IMR-90 (cell line): ENCODE results near the gene MGLL.

Experiments
- CHD1 ChIP-seq: IDR thresholded peaks from 2 replicates; pipeline ENCODE4 v1.6.1; 2012; ENCODE audit warnings: low read depth, low read length, improper control_type of control experiment
- MAZ ChIP-seq: IDR thresholded peaks from 2 replicates; pipeline ENCODE4 v1.6.1; 2012; ENCODE audit warnings: low read depth, mild to moderate bottlenecking, low read length, improper control_type of control experiment, moderate library complexity, borderline replicate concordance
- MXI1 ChIP-seq: IDR thresholded peaks from 2 replicates; pipeline ENCODE4 v1.6.1; 2012; ENCODE audit warnings: low read depth, mild to moderate bottlenecking, low read length, moderate library complexity, borderline replicate concordance
- POLR2A ChIP-seq: IDR thresholded peaks from 2 replicates; pipeline ENCODE4 v1.6.1; 2012; ENCODE audit warnings: mild to moderate bottlenecking, low read depth, low read length
- RAD21 ChIP-seq: IDR thresholded peaks from 2 replicates; pipeline ENCODE4 v1.6.1; 2012; ENCODE audit warnings: low read length, improper control_type of control experiment
- RFX5 ChIP-seq: IDR thresholded peaks from 2 replicates; pipeline ENCODE4 v1.8.0; 2012; ENCODE audit warnings: low read depth, mild to moderate bottlenecking, low read length, moderate library complexity
- SMC3 ChIP-seq: fragments of 150-350 bp; IDR thresholded peaks from 2 replicates; pipeline ENCODE4 v1.6.1; 2016; ENCODE audit warnings: low read depth, mild to moderate bottlenecking, antibody characterized with exemption, low read length, moderate library complexity
- TF ChIP-seq, protein P1 (sequence below): conservative IDR thresholded peaks from 2 replicates; pipeline ENCODE4 v1.5.1; 2012; ENCODE audit warnings: mild to moderate bottlenecking, low read depth, low read length, improper control_type of control experiment
- TF ChIP-seq, protein P2 (sequence below): fragments of 150-350 bp; IDR thresholded peaks from 2 replicates; pipeline ENCODE4 v1.6.1; 2017; ENCODE audit warnings: mild to moderate bottlenecking, antibody characterized with exemption, low read length, low read depth

DNA sequence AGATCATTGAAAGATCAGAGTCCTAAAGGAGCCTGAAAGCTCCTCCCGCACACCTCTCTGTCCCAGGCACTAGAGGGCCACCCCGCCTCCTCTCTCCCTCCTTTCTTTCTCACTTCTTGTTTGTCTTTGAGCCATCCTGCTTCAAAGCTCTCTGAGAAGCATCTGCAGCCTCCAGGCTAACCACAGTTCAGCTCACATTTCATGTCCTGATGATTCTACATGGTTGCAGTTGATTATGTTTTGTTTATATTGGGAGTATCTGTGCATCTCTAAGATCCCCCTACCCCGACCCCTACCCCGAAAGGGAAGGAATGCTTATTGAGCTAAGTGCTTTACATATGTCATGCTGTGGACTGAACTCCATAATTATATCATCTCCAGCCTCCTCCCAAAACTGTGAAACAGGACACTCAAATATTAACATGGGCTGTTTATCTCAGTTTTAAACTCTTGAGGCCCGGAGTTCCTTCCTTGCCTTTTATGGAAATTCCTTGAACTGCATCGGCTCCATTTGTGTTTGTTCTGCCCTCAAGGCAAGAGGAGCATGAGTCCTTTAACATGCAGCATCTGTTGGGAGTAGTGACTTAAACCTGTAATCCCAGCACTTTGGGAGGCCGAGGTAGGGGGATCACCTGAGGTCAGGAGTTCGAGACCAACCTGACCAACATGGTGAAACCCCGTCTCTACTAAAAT is 30.9 kb downstream of the MGLL start:
- TF ChIP-seq, protein P1, sequence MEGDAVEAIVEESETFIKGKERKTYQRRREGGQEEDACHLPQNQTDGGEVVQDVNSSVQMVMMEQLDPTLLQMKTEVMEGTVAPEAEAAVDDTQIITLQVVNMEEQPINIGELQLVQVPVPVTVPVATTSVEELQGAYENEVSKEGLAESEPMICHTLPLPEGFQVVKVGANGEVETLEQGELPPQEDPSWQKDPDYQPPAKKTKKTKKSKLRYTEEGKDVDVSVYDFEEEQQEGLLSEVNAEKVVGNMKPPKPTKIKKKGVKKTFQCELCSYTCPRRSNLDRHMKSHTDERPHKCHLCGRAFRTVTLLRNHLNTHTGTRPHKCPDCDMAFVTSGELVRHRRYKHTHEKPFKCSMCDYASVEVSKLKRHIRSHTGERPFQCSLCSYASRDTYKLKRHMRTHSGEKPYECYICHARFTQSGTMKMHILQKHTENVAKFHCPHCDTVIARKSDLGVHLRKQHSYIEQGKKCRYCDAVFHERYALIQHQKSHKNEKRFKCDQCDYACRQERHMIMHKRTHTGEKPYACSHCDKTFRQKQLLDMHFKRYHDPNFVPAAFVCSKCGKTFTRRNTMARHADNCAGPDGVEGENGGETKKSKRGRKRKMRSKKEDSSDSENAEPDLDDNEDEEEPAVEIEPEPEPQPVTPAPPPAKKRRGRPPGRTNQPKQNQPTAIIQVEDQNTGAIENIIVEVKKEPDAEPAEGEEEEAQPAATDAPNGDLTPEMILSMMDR = peak; percentile 40
- TF ChIP-seq CHD1 (no peak), POLR2A (no peak), MAZ (no peak), RAD21 (peak; percentile 51), SMC3 (peak; percentile 39), MXI1 (no peak), RFX5 (no peak)
- TF ChIP-seq, protein P2, sequence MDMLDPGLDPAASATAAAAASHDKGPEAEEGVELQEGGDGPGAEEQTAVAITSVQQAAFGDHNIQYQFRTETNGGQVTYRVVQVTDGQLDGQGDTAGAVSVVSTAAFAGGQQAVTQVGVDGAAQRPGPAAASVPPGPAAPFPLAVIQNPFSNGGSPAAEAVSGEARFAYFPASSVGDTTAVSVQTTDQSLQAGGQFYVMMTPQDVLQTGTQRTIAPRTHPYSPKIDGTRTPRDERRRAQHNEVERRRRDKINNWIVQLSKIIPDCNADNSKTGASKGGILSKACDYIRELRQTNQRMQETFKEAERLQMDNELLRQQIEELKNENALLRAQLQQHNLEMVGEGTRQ = no peak
